ENCODE data around the gene CLDN1.

GRCh38 chr3:190314741-190315140, 7.5 kb downstream of the CLDN1 start:
- TF ChIP-seq CTCF (IDR thresholded peaks at IDR 0.05) (no peak), EP300 (IDR thresholded peaks at IDR 0.05; ENCODE audit: low read depth) (no peak)

All from transverse colon (tissue), 3 donors.